CD14-positive monocyte (primary cell): ENCODE measurements around the gene DGCR2. TPM values are rescaled to one million over a fixed set of nuclear protein-coding genes. Genes with fewer than 3 reads are reported as not detected.

Experiments
- DNase-seq, 3 donors: peaks; one replicate each; pipeline ENCODE4 v3.0.0-alpha.2; 2011 to 2022
- H2AFZ ChIP-seq: 2 replicates; pipeline ENCODE4 v1.6.0; 2012; ENCODE audit warnings: mild to moderate bottlenecking, low read depth, low read length, inconsistent platforms; ENCODE audit not compliant: insufficient read depth, poor library complexity, severe bottlenecking
- H3K27ac ChIP-seq, 2 donors: 1 replicate in 1 of 2; 2 replicates in 1 of 2; pipeline ENCODE4 v1.5.1; 2012 to 2013; ENCODE audit warnings: low read length in 2 of 2, control low read depth in 1 of 2, inconsistent platforms in 1 of 2, low read depth in 1 of 2, mild to moderate bottlenecking in 1 of 2
- H3K27me3 ChIP-seq, 2 donors: one replicate each; pipeline versions ENCODE4 v1.6.0 to v1.6.1; 2011 to 2013; ENCODE audit warnings: low read length in 2 of 2; ENCODE audit not compliant: control insufficient read depth in 2 of 2, insufficient read depth in 2 of 2
- H3K36me3 ChIP-seq, 2 donors: replicated peaks in 1 of 2; 1 replicate in 1 of 2; 2 replicates in 1 of 2; pipeline versions ENCODE4 v1.5.1 to v1.6.1; 2012 to 2013; ENCODE audit warnings: low read length in 2 of 2, control low read depth in 1 of 2, inconsistent platforms in 1 of 2, mild to moderate bottlenecking in 1 of 2; ENCODE audit not compliant: insufficient read depth in 2 of 2, control insufficient read depth in 1 of 2
- H3K4me1 ChIP-seq, 2 donors: 1 replicate in 1 of 2; 2 replicates in 1 of 2; pipeline versions ENCODE4 v1.5.1 to v1.6.1; 2012 to 2013; ENCODE audit warnings: low read length in 2 of 2, control low read depth in 1 of 2, inconsistent platforms in 1 of 2, mild to moderate bottlenecking in 1 of 2, moderate library complexity in 1 of 2; ENCODE audit not compliant: insufficient read depth in 2 of 2, control insufficient read depth in 1 of 2
- H3K4me2 ChIP-seq: replicated peaks from 2 replicates; pipeline ENCODE3; 2012; ENCODE audit warnings: low read length, moderate library complexity, mild to moderate bottlenecking; ENCODE audit not compliant: poor library complexity, severe bottlenecking; ENCODE audit errors: extremely low read depth
- H3K4me3 ChIP-seq, 3 experiments: fragments of 200-600 bp in 1 of 3; sonication (generic) in 1 of 3; replicated peaks in 1 of 3; 1 replicate in 2 of 3; 2 replicates in 1 of 3; pipeline ENCODE4 v1.5.1; 2011 to 2013; ENCODE audit warnings: low read length in 3 of 3, mild to moderate bottlenecking in 3 of 3, control low read depth in 2 of 3, low read depth in 2 of 3, inconsistent platforms in 1 of 3, moderate library complexity in 1 of 3
- H3K79me2 ChIP-seq: 2 replicates; pipeline ENCODE4 v1.6.0; 2012; ENCODE audit warnings: mild to moderate bottlenecking, control low read depth, inconsistent platforms, low read length, moderate library complexity; ENCODE audit not compliant: insufficient read depth
- H3K9ac ChIP-seq: 2 replicates; pipeline ENCODE4 v1.6.0; 2017; ENCODE audit warnings: low read length, mild to moderate bottlenecking; ENCODE audit not compliant: insufficient read depth, poor library complexity, severe bottlenecking
- H3K9me3 ChIP-seq, 2 donors: replicated peaks in 1 of 2; 1 replicate in 1 of 2; 2 replicates in 1 of 2; pipeline versions ENCODE4 v1.5.1 to v1.6.1; 2012 to 2013; ENCODE audit warnings: low read length in 2 of 2, control low read depth in 1 of 2; ENCODE audit not compliant: control insufficient read depth in 1 of 2, insufficient read depth in 1 of 2
- H4K20me1 ChIP-seq: 2 replicates; pipeline ENCODE4 v1.6.0; 2012; ENCODE audit warnings: mild to moderate bottlenecking, low read length, control low read depth, moderate library complexity; ENCODE audit not compliant: insufficient read depth
- H3K27ac Mint-ChIP-seq, 7 donors: one replicate each; pipeline ENCODE4 v1.8.0; 2020; ENCODE audit warnings: mild to moderate bottlenecking in 7 of 7, mixed read lengths in 7 of 7, moderate library complexity in 6 of 7, inconsistent platforms in 2 of 7
- H3K27me3 Mint-ChIP-seq, 3 donors: one replicate each; pipeline ENCODE4 v1.8.0; 2021 to 2022; ENCODE audit warnings: low read depth in 3 of 3, mild to moderate bottlenecking in 3 of 3, mixed read lengths in 3 of 3, moderate library complexity in 3 of 3, inconsistent platforms in 1 of 3
- H3K36me3 Mint-ChIP-seq, 2 donors: one replicate each; pipeline ENCODE4 v1.8.0; 2020; ENCODE audit warnings: mixed read lengths in 2 of 2, inconsistent platforms in 1 of 2, mild to moderate bottlenecking in 1 of 2
- H3K4me1 Mint-ChIP-seq: one replicate; pipeline ENCODE4 v1.8.0; 2020; ENCODE audit warnings: mild to moderate bottlenecking, mixed read lengths
- H3K4me3 Mint-ChIP-seq, 2 donors: one replicate each; pipeline ENCODE4 v1.8.0; 2020; ENCODE audit warnings: mild to moderate bottlenecking in 2 of 2, mixed read lengths in 2 of 2, moderate library complexity in 1 of 2
- H3K9me3 Mint-ChIP-seq, 7 donors: one replicate each; pipeline ENCODE4 v1.8.0; 2020 to 2022; ENCODE audit warnings: mixed read lengths in 7 of 7, mild to moderate bottlenecking in 6 of 7, moderate library complexity in 6 of 7, inconsistent platforms in 2 of 7
- WGBS: methylation state at CpG from one replicate; pipeline ENCODE4 v1.1.5; 2013; ENCODE audit warnings: missing lambda C conversion rate; ENCODE audit not compliant: insufficient coverage; 5-methylcytosine and 5-hydroxymethylcytosine counted together
- intact Hi-C, 2 donors: fragments of 100-400 bp; cut with micrococcal nuclease; formaldehyde crosslinking; loops; one replicate each; pipeline versions ENCODE4 v1.15.0 to v1.15.1; 2023
- polyA plus RNA-seq, 3 donors: library from polyadenylated mRNA; depleted of rRNA in 1 of 3; unstranded in 2 of 3; stranded (reverse) in 1 of 3; fragments of 300-500 nt in 2 of 3; fragments of >200 nt in 1 of 3; fragmentation: Illumina TruSeq in 2 of 3; gene quantifications; 1 replicate in 2 of 3; 2 replicates in 1 of 3; pipeline ENCODE4 v1.2.3, GENCODE V29; 2012 to 2021
- TF ChIP-seq, protein P1 (sequence below): fragments of 200-600 bp; IDR thresholded peaks from one replicate; pipeline ENCODE4 v1.8.0; 2022; ENCODE audit warnings: antibody characterized with exemption, mild to moderate bottlenecking

The DGCR2 gene
- polyA plus RNA-seq, 3 donors: 28.9 to 37.0 (median 36.2) TPM

DNA sequence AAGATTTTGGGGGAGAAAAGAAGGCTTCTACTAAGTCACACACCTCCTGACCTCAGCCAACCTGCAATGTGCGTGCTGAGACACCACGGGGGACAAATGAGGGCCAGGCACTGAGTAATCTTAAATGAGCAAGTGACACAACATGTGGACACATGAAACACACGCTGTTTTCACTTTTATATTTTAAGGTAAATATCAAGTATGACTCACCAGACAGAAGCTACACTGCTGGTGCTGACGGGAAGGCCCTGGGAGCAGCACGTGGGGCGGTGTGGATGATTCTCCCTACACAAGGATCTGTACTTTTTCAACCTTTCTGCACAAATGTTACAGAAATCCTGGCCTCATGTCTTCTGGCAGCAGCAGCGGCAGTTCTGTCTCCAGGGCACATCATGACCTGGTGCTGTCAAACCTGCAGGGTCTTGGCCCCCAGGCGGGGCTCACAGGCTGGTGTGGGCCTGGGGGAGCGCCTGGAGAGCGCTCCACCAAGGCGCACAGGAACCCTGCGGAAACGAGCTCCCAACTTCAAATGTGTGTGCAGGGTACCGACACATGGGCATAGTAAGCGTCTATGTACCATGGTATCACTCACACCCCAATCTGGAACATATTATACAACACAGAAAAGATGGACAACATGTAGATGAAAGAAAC, 61.7 kb downstream of the DGCR2 start:
- Mint-ChIP-seq H3K27me3 (peaks cover 0 to 3% (median 0%) of the 10 kb centered on the region in 3 donors), H3K36me3 (peaks cover 90 to 99% of the 10 kb centered on the region in 2 donors), H3K9me3 (peaks cover 0 to 1% (median 0%) of the 10 kb centered on the region in 7 donors), H3K4me1 (no peaks in the 10 kb centered on the region), H3K4me3 (no peak overlapping the region), H3K27ac (peak overlapping the region in 3 of 7 donors; percentile 20 to 69 (median 63))
- no peak overlapping the region for H2AFZ ChIP-seq
- no peaks in the 10 kb centered on the region for H3K79me2 ChIP-seq
- no peak overlapping the region for H3K4me2 ChIP-seq
- 98% methylated on average over 13 of the region's 15 CpGs for WGBS
- intact Hi-C loops: no loop called here
- DNase-seq: no peak
- H4K20me1 ChIP-seq: peaks cover 89% of the 10 kb centered on the region
- H3K4me1 ChIP-seq: no peaks in the 10 kb centered on the region
- H3K27me3 ChIP-seq: no peaks in the 10 kb centered on the region
- no peak overlapping the region for H3K27ac ChIP-seq
- TF ChIP-seq, protein P1, sequence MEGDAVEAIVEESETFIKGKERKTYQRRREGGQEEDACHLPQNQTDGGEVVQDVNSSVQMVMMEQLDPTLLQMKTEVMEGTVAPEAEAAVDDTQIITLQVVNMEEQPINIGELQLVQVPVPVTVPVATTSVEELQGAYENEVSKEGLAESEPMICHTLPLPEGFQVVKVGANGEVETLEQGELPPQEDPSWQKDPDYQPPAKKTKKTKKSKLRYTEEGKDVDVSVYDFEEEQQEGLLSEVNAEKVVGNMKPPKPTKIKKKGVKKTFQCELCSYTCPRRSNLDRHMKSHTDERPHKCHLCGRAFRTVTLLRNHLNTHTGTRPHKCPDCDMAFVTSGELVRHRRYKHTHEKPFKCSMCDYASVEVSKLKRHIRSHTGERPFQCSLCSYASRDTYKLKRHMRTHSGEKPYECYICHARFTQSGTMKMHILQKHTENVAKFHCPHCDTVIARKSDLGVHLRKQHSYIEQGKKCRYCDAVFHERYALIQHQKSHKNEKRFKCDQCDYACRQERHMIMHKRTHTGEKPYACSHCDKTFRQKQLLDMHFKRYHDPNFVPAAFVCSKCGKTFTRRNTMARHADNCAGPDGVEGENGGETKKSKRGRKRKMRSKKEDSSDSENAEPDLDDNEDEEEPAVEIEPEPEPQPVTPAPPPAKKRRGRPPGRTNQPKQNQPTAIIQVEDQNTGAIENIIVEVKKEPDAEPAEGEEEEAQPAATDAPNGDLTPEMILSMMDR: no peak
- peaks cover 96 to 100% of the 10 kb centered on the region in 2 donors for H3K36me3 ChIP-seq
- H3K9ac ChIP-seq: no peak overlapping the region
- no peak overlapping the region for H3K4me3 ChIP-seq
- H3K9me3 ChIP-seq: no peaks in the 10 kb centered on the region

DNA sequence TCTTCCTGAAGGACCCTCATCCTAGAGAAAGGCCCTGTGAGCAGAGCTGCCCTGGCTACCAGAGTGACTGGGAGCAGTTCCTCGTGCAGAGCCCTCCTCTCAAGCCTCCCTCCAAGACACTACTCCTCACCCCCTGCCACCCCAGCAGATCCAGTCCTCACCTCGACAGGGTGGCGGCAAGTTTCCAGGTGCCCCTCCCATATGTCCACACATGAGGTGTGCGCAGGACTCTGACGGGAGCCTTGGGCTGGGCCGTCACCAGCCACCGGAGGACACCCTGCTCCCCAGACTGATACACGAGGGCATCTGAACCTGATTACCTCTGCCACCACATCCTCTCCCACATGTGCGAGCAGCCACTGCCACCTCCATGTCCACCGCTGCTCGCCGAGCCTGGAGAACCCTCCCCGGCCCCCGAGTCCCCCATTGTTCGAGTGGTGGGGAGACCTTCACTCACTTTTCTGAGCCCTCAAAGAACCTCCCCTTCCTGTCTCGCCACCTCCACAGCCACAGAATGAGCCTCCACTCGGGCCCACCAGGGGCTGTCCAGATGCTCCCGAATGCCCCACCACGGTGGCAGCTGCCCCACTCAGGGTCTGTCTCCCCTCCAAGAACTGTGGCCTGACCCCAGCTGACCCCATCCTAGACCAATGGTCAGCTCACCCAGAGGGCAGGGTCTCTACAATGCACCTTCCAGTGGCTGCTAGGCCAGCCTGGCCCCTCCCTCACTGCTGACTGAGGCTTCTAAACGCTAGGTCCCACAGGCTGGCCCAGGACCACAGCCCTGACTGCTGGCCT, 62.5 kb downstream of the DGCR2 start:
- no peak overlapping the region for H3K4me3 ChIP-seq
- Mint-ChIP-seq H3K27ac (peak overlapping the region in 5 of 7 donors; percentile 51 to 83 (median 71)), H3K36me3 (peaks cover 82 to 94% of the 10 kb centered on the region in 2 donors), H3K4me1 (no peaks in the 10 kb centered on the region), H3K4me3 (no peak overlapping the region), H3K9me3 (peaks cover 0 to 1% (median 0%) of the 10 kb centered on the region in 7 donors), H3K27me3 (peaks cover 0 to 2% (median 0%) of the 10 kb centered on the region in 3 donors)
- H2AFZ ChIP-seq: no peak overlapping the region
- WGBS: 96% methylated on average over 20 of the region's 20 CpGs
- H3K4me1 ChIP-seq: no peaks in the 10 kb centered on the region
- H3K4me2 ChIP-seq: no peak overlapping the region
- DNase-seq: no peak
- H3K36me3 ChIP-seq: peaks cover 91 to 99% of the 10 kb centered on the region in 2 donors
- intact Hi-C loops: no loop called here
- H3K9me3 ChIP-seq: no peaks in the 10 kb centered on the region
- no peak overlapping the region for H3K9ac ChIP-seq
- H3K27me3 ChIP-seq: no peaks in the 10 kb centered on the region
- H3K27ac ChIP-seq: peak overlapping the region in 1 of 2 donors; percentile 2
- H4K20me1 ChIP-seq: peaks cover 81% of the 10 kb centered on the region
- no peaks in the 10 kb centered on the region for H3K79me2 ChIP-seq
- TF ChIP-seq, protein P1: no peak
